NCI-H524 treated with DMSO at 0.1 percent for 48 hours (cell line): ENCODE data around the gene ZFP36.

Experiments used
- DNase-seq: peaks from one replicate; lab custom pipeline; 2025; lab: John Stamatoyannopoulos, UW

ZFP36 gene

DNA sequence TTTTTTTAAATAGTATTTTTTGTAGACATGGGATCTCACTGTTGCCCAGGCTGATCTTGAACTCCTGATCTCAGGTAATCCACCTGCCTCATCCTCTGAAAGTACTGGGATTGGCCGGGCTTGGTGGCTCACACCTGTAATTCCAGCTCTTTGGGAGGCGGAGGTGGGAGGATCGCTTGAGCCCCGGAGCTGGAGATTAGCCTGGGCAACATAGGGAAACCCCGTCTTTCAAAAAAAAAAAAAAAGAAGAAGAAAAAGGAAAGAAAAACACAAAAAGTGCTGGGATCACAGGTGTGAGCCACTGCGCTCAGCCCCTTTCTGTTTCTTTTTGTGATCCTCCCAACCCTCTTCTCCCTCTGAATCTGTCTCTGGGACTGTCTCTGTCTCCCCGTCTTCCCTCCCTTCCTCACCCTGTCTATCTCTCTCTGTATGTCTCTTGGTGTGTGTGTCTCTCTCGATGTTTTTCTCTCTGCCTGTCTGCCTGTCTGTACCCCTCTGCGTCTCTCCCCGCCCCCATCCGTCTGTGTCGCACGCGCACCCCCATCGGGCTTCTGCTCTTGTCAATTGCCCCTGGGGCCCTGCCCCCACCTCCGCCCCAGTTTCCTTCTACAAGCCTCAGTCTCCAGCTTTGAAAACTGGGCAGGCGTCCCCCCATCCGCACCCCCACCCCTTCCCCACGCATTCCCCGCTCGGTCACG is 540 bp upstream of the ZFP36 start:
- DNase-seq, result no peak

DNA sequence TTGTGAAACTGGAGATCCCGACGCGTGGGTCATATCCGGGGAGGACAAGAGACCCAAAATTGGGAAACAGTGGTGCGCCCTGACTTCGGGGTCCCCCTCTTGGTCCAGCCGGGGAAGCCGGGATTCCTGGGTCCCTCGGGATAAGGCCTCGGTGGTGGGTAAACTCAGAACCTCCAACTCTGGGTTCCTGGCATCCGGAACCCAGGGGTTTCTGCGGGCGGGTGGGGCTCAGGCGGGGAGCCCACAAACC is 688 bp downstream of the ZFP36 start:
- DNase-seq, result no peak

- no peak for DNase-seq
Measured at GRCh38 chr19:39407660-39408391, 1.2 kb downstream of the ZFP36 start.

GRCh38 chr19:39408392-39409207 is 2.0 kb downstream of the ZFP36 start:
- no peak for DNase-seq

GRCh38 chr19:39409208-39410016 is 2.8 kb downstream of the ZFP36 start:
- DNase-seq, result no peak

DNA sequence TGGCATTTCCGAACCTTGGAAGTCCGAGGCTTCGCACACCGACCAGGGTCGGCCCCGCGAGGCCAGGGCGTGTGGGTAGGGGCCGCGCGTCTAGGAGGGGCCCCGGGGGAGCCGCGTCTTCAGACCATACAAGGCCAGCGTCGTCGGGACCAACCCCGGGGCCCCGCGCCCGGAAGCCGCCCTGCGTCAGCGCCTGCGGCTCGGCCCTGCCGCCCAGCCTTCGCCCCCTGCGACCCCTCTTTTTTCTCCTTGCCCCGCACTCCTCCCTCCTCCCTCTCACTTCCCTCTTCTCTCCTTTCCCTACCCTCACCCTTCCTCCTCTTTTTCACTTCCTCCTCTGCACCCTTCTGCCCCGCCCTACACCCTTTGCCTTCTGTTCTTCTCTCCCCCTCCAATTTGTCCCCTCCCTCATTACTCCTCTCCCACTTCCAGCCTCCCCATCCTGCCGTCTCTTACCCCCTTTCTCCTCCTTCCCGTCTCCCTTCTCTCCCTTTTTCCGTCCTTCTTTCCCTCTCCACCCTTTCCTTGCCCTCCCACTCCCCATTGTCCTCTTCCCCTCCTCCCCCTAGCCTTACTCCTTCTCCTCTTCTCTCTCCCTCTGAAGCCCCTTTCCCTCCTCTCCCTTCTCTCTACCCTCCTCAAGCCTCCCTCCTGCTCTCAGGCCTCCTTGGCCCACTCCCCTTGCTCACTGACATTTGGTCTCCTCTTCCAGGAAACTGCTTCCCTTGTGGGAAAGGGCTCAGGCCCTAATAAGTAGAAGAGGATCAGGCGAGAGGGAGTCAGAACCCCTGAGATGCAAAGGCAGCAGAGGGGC is 3.6 kb downstream of the ZFP36 start:
- DNase-seq, result no peak

DNA sequence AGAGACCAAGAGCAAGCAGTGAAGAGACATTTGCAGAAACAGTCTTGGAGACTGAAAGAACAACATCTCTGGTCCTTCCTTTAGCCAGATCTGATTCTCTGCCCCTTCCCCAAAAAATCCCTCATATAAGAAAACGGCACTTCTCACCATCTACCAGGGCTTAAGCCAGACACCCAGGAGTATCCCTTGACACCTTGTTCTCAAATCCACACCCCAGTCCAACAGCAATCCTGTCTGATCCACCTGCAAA is 4.1 kb downstream of the ZFP36 start:
- no peak for DNase-seq

DNA sequence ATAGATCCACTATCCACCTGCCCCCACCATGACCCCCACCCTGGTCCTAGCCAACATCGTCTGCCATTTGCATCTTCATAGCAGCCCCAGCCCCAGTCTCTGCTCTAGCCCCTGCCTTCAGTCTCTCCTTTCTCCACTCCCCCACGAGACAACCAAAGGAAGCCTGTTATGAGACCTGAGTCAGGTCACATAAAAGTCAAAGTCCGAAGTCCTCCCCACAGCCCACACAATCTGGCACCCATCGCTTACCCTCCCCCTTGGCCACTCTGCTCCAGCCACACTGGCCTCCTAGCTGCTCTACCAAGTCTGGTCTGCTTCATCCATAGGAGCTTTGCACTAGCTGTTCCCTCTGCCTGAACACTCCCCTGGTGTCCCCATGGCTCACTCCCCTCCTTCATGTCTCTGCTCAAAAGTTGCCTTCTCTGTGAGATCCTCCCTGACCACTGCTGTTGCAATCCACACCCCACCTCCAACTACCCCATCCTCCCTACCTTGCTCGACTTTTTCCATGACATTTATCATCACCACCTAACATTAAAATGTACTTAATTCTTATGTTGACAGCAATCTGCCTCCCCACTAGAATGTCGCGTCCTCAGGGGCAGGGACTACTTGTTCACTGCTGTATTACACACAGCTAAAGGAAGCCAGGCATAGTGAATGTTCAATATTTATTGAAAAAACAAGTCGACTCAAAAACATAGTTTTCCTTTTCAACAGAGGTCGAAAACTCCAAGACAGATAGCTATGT is 4.6 kb downstream of the ZFP36 start:
- DNase-seq, result no peak

DNA sequence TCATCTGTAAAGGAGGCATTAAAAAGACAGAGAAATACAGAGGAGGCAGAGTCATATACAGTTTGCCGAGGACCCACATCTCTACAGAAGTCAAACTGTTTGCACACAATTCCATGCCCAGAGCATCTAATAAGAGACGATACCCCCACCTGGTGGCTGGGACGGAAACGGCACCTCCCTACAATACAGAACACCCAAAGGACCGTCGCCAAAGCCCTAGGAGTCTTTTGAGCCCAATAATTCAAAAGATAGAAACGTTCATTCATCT is 5.1 kb downstream of the ZFP36 start:
- DNase-seq, result peak; percentile 87

- DNase-seq, result peak; percentile 98
Measured at GRCh38 chr19:39412100-39412866, 5.6 kb downstream of the ZFP36 start, which contains the start of gene PLEKHG2. Gene PLEKHG2, plus strand, starts transcription at chr19:39412669. Its CDS starts 1,418 bp downstream, at chr19:39414087.

DNA sequence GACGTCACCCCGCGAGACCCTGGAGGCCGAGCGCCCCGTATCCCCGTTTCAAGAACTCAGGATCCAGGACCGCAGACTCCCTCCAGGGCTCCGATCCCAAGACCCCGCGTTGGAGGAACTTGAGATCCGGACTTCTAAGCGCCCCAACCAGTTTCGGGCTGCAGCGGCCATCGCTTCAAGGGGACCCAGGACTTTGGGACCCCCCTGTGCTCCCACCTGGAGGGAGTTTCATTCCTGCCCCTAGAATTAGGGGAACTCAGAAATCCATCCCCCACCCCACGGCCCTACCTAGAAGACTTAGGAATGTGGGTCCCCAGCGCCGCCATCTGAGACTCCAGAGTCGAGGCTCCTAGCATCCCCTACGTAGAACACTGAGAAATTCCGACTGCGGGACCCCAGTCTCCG is 6.2 kb downstream of the ZFP36 start:
- DNase-seq, result no peak

- DNase-seq, result no peak
Measured at GRCh38 chr19:39413272-39413910, 6.7 kb downstream of the ZFP36 start.

DNA sequence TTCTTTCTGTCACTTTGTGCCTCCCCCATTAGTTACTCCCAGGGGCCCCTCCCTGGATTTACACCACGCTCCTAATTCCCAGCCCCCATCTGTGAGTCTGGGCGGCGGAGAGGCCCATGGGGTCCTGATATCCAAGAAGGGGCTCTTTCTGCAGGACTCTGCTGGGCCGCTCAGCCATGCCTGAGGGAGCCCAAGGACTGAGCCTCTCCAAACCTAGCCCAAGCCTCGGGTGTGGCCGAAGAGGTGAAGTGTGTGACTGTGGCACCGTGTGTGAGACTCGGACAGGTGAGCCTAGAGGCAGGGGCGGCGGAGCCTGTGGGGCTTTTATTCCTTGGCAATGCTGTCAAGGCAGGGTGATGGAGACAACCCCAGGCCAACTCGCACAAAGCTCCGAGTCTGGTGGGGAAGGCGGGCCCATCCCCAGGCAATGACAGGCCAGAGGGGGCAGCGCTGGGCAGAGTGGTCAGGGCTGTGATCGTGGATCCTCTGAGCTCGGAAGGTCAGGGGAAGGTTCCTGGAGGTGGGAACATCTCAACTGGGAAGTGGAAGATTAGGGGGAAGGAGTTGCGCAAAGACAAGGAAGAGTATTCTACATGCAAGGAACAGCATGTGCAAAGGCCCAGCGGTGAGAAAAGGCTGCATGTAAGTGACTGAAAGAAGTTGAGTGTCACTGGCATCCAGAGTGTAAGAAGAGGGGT is 7.4 kb downstream of the ZFP36 start:
- DNase-seq, result no peak

GRCh38 chr19:39415111-39416046 is 8.7 kb downstream of the ZFP36 start:
- DNase-seq, result no peak

DNA sequence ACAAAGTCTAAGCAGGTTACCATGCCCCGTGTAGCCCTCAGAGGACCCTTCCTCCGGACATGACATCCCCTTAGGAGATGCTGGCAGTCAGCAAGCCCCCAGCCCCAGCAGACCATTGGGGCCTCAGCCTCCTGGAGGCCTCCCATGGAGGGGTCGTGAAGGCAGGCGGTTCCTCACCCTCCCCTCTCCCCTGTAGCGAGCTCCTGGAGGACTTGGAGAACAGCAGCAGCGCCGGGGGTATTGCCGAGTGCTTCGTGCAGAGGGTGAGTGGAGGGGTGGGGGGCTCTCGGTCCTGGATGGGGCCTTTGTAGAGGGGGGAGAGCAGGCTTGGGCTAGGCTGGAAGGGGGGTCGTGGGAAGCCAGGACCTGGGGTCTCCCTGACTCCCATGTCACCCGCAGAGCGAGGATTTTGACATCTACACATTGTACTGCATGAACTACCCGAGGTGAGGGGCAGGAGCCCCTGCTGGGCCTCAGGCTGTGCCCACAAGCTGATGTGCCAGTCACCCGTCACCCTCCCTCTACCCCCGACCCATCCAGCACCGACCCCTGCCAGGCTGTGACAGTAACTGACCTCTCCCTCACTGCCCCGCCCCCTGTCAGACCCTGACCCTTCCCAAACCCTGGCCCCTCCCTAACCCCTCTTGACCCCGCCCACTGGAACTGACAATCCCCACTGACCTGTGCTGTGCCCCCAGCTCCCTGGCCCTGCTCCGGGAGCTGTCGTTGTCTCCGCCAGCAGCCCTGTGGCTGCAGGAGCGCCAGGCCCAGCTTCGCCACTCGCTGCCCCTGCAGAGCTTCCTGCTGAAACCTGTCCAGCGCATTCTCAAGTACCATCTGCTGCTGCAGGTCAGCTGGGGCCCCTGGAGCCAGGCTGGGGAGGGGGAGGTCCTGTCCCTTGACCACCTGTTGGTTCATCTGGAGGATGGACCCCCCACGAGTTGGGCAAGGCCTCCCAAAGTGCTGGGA is 9.8 kb downstream of the ZFP36 start:
- no peak for DNase-seq

GRCh38 chr19:39417463-39418181 is 11.0 kb downstream of the ZFP36 start:
- DNase-seq, result no peak
